Measurements from ENCODE around the gene RRP8.

RRP8 gene

GRCh38 chr11:6625832-6626420, 22.5 kb upstream of the RRP8 start:
- no peak for TF ChIP-seq CTCF (conservative IDR thresholded peaks at IDR 0.05)
- H3K27ac ChIP-seq, result no peak overlapping the region

- H3K27ac ChIP-seq, result no peak overlapping the region
- TF ChIP-seq CTCF (conservative IDR thresholded peaks at IDR 0.05), result no peak
Measured at GRCh38 chr11:6625156-6625831, 21.9 kb upstream of the RRP8 start.

- TF ChIP-seq CTCF (conservative IDR thresholded peaks at IDR 0.05), result no peak
- H3K27ac ChIP-seq, result no peak overlapping the region
Measured at GRCh38 chr11:6623391-6624363, 20.3 kb upstream of the RRP8 start.

- no peak for TF ChIP-seq CTCF (conservative IDR thresholded peaks at IDR 0.05)
- H3K27ac ChIP-seq, result no peak overlapping the region
Measured at GRCh38 chr11:6622261-6623171, 19.1 kb upstream of the RRP8 start.

GRCh38 chr11:6621711-6622211, 18.3 kb upstream of the RRP8 start:
- H3K27ac ChIP-seq, result no peak overlapping the region
- TF ChIP-seq CTCF (conservative IDR thresholded peaks at IDR 0.05), result no peak

GRCh38 chr11:6620636-6621035, 17.2 kb upstream of the RRP8 start:
- no peak for TF ChIP-seq CTCF (conservative IDR thresholded peaks at IDR 0.05)
- no peak overlapping the region for H3K27ac ChIP-seq
